HG03432 (cell line): Measurements from ENCODE around the gene XPNPEP1.

ENCODE experiments used
- ATAC-seq: cut with Tn5 transposase; IDR thresholded peaks from one replicate; pipeline ENCODE4 v1.9.1; 2021; ENCODE audit warnings: mild to moderate bottlenecking, moderate library complexity; ENCODE audit not compliant: unreplicated experiment

XPNPEP1 gene

GRCh38 chr10:109922976-109923921 is at the start of gene XPNPEP1:
Gene XPNPEP1, minus strand, starts transcription at chr10:109923511. Its CDS starts 78 bp downstream, at chr10:109923433.
- peak; percentile 98 for ATAC-seq

- ATAC-seq = no peak
Measured at GRCh38 chr10:109972372-109973001, 49.2 kb upstream of the XPNPEP1 start.

GRCh38 chr10:109971634-109972033 is 48.3 kb upstream of the XPNPEP1 start:
- no peak for ATAC-seq

DNA sequence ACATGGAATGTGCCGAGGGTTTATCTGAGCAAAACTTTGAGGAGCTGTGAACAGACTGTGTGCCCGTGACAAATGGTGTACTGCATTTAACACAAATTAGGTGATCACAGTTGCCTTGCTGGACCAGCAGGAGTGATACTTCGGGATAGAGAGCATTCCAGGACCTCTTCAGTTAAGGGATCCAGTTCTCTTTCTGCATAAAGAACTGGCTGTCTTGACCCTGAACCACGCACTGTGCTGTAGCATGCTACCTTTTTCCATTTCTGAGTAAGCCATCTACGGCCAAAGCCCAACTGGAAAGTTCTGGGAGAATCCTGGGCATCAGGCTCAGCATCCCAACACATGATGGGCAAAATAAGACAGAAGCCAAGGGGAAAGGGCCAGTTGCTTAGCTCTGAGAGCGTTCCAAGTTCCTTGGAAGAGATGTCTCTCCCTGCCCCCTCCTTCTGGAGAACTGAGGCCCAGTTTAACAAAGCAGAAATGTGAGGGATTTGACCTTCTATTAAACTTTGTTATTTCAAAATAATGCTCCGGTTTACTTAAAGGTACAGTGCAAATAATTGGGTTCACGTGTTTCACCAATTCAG is 46.5 kb upstream of the XPNPEP1 start:
- no peak for ATAC-seq

DNA sequence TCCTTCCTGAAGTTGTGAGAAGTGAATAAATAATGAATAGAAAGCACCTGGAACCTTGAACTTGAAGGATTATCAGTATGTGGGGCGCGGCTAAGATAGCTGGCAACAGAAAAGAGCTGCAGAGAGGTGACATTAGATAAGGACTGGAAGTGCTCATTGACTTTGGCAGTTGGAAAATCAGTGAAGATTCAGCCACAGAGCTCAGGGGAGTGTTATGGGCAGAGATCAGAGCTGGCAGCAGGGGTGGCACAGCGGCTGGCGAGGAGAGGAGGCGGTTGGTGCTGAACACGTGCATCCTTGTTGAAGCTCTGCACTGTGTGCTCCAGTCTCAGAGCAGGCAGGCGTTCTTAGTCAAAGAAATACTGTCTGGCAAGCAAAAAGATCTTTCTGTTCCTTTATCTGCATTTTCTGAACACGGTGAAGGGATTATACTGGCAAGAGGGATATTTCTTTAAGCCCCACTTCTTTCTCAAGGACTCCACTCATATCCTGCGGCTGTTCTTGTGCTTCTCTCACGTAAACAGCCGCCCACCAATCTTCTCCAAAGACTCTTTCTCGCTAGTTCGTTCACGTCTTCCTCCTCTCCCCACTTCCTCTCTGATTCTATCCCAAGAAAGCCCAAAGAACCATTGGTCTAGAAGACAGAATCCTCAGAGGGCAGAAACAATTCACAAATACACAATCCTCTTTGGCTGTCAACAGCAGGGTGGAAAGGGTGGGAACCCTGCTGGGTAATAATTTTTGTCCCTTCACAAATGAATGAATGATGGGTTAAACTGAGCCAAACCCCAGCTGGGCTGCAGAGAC is 45.8 kb upstream of the XPNPEP1 start:
- ATAC-seq = no peak

- ATAC-seq = no peak
Measured at GRCh38 chr10:109967739-109968088, 44.4 kb upstream of the XPNPEP1 start.

DNA sequence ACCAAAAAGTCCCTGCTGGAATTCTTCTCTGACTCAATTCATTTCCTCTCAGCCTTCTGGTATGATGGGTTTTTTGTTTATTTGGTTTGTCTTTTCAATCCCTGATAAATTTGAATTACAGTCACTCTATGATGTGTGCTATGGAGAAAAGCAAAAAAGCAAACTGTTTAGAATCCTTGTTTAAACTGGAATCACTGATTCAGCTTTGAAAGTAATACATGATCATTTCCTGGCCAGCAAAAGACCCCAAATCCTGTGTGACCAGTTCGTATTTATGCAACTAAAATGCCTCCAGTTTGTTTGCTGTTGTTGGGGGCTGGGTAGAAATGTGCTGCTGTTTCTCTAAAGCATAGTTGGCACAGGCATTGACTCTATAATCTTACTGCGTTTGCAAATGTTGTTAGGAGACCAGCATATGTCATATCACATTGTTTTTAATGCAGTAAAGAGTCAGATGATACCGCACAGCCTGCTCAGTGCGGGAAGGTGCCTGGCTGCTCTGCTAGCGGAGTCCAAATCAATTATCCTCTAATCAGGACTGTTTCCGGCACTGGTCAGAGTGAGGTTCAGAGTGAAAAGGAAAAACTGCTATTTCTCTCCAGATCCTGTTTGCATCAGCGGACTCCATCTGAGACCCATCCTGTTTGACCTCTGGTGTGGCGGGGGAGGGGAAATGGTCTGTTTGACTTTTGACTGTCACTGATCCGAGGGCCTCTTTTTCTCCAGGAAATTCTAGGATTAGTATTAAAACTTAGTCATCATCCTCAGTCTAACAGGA is 43.8 kb upstream of the XPNPEP1 start:
- ATAC-seq = no peak

DNA sequence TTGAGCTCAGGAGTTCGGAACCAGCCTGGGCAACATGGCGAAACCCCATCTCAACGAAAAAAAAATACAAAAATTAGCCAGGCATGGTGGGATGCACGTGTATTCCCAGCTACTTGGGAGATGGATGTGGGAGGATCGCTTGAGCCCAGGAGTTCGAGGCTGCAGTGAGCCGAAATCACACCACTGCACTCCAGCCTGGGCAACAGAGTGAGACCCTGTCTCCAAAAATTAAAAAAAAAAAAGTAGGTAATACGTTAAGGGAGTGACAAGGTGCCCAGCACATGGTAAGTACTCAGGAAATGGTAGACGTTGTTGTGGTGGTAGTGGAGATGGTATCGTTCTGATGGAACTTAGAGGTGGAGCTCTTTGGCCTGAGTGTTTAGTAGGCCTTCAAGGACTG is 41.0 kb upstream of the XPNPEP1 start:
- no peak for ATAC-seq

DNA sequence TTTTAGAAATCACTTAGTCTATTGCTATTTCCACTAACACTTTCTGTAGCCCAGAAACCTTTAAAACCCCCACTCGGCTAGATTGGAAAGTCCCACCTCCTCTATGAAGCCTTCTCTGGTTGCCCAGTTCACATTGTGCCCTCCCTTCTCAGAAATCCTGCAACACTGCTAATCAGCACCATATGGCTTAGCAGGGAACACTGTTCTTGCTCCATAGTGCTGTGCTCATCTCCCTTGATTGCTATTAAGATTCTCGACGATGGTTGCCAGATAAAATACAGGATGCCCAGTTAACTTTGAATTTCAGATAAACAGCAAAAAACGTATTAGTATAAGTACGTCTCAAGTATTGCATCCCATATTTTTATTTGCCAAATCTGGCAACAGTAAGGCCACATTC is 40.1 kb upstream of the XPNPEP1 start:
- no peak for ATAC-seq

DNA sequence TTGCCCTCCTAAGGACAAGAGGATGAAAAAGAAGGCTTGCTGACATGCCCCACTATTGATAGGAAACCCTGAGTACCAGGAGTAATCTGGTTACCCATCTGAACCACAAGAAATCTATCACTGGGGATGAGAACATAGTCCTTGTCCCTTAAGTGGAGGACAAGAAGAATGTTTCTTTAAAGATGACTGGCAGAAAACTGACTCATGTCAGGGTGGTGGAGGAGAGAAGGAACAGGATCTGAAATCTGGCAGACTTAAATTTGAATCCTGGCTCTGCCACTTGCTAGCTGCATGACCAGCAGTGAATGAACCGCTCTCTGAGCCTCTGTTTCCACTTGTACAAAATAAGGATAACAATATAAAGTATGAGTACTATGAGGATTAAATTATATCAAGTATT is 38.9 kb upstream of the XPNPEP1 start:
- ATAC-seq = no peak

DNA sequence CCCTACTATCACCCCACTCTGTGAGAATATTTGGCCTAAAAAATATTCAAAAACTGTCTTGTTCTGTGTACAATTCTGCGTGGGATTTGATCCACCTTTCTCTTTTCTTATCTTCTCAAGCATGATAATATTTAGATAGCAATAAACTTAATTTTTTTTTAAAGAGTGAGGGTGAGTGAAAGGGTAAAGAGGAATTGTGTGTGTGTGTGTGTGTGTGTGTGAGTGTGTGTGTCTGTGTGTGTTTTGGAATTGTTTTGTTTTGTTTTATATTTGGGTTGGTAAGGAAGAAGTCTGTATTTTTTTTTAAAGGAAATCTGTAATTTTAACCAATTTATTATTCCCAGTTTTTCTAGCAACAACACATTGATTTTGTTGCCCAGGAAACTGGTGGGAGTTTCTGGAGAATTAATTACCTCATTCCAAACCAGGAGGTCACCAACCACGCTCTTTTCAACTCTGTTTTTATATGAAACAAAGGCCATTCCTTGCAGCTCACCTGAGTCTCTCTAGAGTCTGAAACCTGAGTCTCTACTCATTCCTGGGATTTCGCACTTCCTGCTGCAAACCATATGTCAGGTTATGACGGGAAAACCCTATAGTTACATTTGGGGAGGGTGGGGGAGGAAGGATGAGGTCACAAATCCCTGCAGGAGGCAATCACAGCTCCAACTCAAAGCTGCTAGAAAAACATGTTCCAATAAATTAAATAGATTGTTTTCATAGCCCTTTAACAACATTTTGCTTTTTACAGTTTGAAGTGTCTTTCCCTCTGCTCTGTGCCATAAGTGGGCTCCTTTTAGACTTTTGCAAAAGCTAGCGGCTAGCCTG is 38.1 kb upstream of the XPNPEP1 start:
- no peak for ATAC-seq

DNA sequence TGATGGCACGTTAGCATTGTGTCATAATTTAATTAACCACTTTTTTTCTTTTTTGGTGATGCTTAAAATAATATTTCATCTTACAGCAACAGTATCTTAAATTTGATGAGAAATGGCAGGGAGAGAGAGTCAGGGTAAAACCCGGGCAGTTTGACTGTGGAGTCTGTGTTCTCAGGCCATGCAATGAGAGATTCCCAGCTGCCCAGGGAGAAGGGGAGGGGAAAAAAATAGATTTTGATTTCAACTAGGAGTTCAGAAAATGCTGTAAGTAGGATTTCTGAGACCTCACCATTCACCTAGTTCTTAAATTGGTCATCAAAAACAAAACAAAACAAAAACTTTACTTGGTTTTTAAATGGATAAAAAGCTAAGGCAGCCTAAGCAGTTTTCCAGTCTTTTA is 37.4 kb upstream of the XPNPEP1 start:
- ATAC-seq = no peak

DNA sequence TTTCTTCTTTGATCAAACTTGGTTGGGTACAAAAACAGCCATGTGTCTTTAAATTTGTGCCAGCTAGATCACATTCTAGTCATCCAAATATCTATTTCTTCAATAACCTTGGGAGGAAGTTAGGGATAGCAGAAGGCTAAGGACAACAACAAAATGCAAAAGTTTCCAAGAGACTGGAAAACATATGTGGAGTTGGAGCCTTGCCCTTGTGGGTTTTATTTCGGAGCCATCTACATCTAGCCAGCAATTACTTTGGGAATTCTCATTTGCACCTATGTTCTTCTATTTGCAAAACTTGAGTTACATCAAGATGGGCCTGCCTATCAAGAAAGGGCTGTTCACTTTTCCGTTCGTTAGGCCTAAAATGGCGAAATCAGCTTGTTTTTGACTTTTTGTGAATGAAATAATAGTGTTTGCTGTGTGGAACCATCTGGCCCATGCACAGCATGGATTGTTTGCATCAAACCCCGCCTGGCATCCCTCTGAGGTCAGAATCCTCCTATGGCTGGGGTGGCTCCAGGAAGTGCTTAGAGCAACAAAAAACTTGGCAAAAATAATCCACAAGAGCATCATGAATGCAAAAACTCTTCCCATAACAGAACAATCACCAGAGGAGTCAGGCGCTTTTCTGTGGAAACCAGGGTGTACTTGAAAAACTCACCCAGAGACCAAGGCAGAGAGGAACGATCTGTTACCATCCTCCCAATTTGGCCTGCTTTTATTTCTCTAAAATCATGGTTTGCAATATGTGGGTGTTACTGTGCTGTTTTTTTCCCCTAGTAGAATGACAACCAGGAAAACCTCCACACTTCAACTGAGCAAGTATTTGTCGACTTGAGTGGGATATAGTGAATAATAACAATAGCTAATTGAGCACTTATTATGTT is 36.2 kb upstream of the XPNPEP1 start:
- no peak for ATAC-seq

- ATAC-seq = no peak
Measured at GRCh38 chr10:109958059-109958458, 34.7 kb upstream of the XPNPEP1 start.

DNA sequence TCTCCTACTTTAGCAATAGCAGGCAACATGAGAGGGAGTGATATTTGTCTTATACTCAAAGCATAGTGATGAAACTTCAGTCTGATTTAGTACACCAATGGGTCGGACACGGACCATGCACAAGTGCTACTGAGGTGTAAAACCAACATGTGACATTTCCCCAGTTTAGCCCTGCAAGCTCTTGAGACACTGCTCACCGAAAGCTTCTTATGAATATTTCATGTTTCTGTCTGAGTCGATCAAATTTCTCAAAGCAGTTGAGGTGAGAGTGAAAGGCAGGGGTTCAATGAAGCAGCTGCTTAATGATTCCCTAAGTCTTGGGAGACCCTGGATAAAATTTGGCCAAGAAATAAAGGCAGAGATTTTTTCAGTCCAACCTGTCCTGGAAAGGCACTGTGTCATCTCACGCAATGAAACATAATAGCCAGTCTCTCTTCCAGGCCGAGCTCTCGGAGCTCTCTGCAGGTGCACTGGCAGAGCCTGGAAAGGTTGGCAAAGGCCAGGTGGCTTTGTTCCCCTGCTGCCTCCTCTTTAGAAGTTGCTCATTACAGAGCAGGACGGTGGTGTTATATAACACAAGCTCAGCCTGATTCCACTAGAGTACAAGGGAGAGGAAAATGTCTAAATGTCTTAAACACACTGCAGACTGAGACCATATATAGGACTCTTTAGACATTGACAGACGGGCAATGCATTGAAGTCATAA is 33.9 kb upstream of the XPNPEP1 start:
- ATAC-seq = peak; percentile 97

- peak; percentile 81 for ATAC-seq
Measured at GRCh38 chr10:109956454-109957091, 33.3 kb upstream of the XPNPEP1 start.

DNA sequence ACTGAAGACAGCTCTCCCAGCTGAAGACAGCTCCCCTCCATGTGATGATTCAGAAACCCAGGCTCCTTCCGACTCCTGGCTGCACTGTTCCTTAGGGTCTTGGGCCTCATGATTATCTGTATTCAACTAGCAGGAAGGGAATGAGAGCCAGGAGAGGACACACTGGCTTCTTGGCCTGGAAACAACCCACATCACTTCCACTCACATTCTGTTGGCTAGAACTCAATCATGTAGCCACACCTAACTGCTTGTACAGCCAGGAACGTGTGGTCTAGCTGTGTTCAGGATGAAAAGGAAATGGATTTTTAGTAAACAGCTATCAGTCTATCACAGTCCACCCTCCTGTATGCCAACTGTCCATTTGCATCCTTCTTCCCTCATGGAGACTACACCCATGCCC is 30.5 kb upstream of the XPNPEP1 start:
- no peak for ATAC-seq
